Measurements from ENCODE around the gene BMP6. TPM values are rescaled to one million over a fixed set of nuclear protein-coding genes. Genes with fewer than 3 reads are reported as not detected.
A peak's percentile ranks its signal among the peaks of the same experiment; 100 is the strongest.

The BMP6 gene
- total RNA-seq, 1 donor, result 0.72 TPM

DNA sequence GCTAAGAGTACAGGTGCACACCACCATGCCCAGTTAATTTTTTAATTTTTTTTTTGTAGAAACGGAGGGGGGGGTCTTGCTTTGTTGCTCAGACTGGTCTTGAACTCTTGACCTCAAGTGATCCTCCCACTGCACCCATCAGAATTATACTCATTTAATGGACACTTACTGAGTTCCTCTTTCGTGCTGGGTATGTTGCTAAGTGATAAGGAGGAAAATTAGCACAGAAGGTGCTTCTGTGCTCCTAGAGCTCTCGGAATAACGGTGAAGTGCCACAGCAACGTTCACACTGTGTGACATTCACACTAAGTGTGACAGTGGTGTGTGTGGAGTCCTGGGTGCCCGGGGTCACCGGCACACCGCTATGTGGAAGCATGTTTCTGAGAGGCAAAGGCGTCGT, 32.1 kb upstream of the BMP6 start:
- no peak for TF ChIP-seq CTCF (IDR thresholded peaks at IDR 0.05; ENCODE audit: extremely low read depth, low read depth, low read length)
- Histone ChIP-seq H3K4me2 (ENCODE audit: insufficient read depth, low read length) (no peak overlapping the region), H3K4me3 (ENCODE audit: insufficient read depth, low read length) (no peak overlapping the region), H2AFZ (ENCODE audit: low read length) (no peak overlapping the region), H3K27me3 (ENCODE audit: insufficient read depth, low read length) (no peaks in the 10 kb centered on the region), H3K79me2 (ENCODE audit: insufficient read depth, low read length) (no peaks in the 10 kb centered on the region), H3K36me3 (ENCODE audit: insufficient read depth, low read length) (no peaks in the 10 kb centered on the region), H3K4me1 (ENCODE audit: insufficient read depth, low read length) (peaks cover 27% of the 10 kb centered on the region), H3K9me3 (ENCODE audit: low read depth, low read length) (no peaks in the 10 kb centered on the region), H4K20me1 (ENCODE audit: insufficient read depth, low read length) (no peaks in the 10 kb centered on the region), H3K27ac (ENCODE audit: low read depth, low read length) (no peak overlapping the region)
- no peak for DNase-seq (ENCODE audit: insufficient read length, low spot score, missing footprints)

GRCh38 chr6:7696061-7696460, 29.8 kb upstream of the BMP6 start:
- peak; percentile 10 for DNase-seq (ENCODE audit: insufficient read length, low spot score, missing footprints)
- no peak overlapping the region for H3K4me2 ChIP-seq (ENCODE audit: insufficient read depth, low read length)
- no peak overlapping the region for H2AFZ ChIP-seq (ENCODE audit: low read length)
- H3K9me3 ChIP-seq (ENCODE audit: low read depth, low read length), result no peaks in the 10 kb centered on the region
- no peaks in the 10 kb centered on the region for H4K20me1 ChIP-seq (ENCODE audit: insufficient read depth, low read length)
- H3K79me2 ChIP-seq (ENCODE audit: insufficient read depth, low read length), result no peaks in the 10 kb centered on the region
- no peak for TF ChIP-seq CTCF (IDR thresholded peaks at IDR 0.05; ENCODE audit: extremely low read depth, low read depth, low read length)
- no peak overlapping the region for H3K27ac ChIP-seq (ENCODE audit: low read depth, low read length)
- H3K4me1 ChIP-seq (ENCODE audit: insufficient read depth, low read length), result peaks cover 29% of the 10 kb centered on the region
- H3K27me3 ChIP-seq (ENCODE audit: insufficient read depth, low read length), result no peaks in the 10 kb centered on the region
- no peak overlapping the region for H3K4me3 ChIP-seq (ENCODE audit: insufficient read depth, low read length)
- no peaks in the 10 kb centered on the region for H3K36me3 ChIP-seq (ENCODE audit: insufficient read depth, low read length)

DNA sequence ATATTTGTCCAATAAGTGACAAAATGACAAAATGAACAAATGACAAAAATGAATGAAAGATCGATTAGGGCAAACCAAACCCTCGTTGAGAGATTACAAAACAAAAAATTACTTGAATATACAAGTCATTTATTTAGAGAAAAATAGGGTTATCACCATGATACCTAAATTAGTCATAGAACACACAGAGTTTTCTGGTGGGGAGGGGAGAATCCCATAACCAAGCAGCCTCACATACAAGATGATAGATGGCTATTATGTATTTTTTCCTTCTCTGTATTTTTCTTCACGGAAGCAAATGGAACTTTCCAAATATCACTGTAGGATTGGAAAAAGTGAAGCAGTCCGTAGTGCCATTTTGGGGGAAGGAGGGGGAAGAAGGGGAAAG, 28.5 kb upstream of the BMP6 start:
- no peaks in the 10 kb centered on the region for H3K27me3 ChIP-seq (ENCODE audit: insufficient read depth, low read length)
- H3K9me3 ChIP-seq (ENCODE audit: low read depth, low read length), result no peaks in the 10 kb centered on the region
- H3K4me2 ChIP-seq (ENCODE audit: insufficient read depth, low read length), result peak overlapping the region; percentile 57
- H3K36me3 ChIP-seq (ENCODE audit: insufficient read depth, low read length), result no peaks in the 10 kb centered on the region
- peak overlapping the region; percentile 12 for H2AFZ ChIP-seq (ENCODE audit: low read length)
- peak overlapping the region; percentile 2 for H3K4me3 ChIP-seq (ENCODE audit: insufficient read depth, low read length)
- H3K27ac ChIP-seq (ENCODE audit: low read depth, low read length), result peak overlapping the region; percentile 69
- DNase-seq (ENCODE audit: insufficient read length, low spot score, missing footprints), result peak; percentile 32
- peaks cover 22% of the 10 kb centered on the region for H3K4me1 ChIP-seq (ENCODE audit: insufficient read depth, low read length)
- TF ChIP-seq CTCF (IDR thresholded peaks at IDR 0.05; ENCODE audit: extremely low read depth, low read depth, low read length), result no peak
- H4K20me1 ChIP-seq (ENCODE audit: insufficient read depth, low read length), result no peaks in the 10 kb centered on the region
- no peaks in the 10 kb centered on the region for H3K79me2 ChIP-seq (ENCODE audit: insufficient read depth, low read length)

DNA sequence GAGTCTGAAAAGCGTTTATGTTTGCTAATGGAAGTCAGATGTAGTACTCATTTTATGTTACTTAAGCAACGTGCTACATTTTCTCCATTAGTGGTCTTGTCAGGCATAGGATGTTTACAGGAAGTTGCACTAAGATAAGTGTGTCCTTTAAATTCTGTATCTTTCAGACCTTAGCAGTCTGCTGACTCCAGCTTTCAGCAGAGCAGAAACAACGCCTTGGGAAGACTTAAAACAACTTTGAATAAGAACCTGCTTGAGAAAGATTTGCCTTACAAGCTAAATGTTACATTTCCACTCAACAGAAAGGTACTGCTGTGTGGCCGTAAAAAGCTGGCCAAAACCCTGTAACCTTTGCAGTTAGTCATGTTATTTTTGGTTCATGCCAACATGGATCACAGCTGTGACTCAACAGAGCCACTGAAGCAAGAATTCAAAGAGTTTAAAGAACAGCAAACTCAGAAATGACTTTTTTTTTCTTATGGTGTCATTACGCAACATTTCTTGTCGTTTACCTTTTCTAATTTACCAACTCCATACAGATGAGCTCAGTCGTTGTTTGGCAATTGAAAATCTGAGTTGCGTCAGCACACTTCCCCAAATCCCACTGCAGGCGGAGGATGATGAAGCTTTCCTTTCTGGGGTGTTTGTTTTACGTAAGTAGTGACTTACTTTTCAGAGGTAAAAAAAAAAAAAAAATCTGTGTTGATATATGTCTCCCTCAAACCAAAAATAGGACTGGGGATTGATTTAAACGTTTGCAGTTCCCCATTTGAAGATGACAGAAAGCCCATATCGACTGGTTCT, 27.9 kb upstream of the BMP6 start:
- no peaks in the 10 kb centered on the region for H4K20me1 ChIP-seq (ENCODE audit: insufficient read depth, low read length)
- peaks cover 21% of the 10 kb centered on the region for H3K4me1 ChIP-seq (ENCODE audit: insufficient read depth, low read length)
- H3K4me2 ChIP-seq (ENCODE audit: insufficient read depth, low read length), result peak overlapping the region; percentile 57
- peak; percentile 85 for DNase-seq (ENCODE audit: insufficient read length, low spot score, missing footprints)
- no peaks in the 10 kb centered on the region for H3K27me3 ChIP-seq (ENCODE audit: insufficient read depth, low read length)
- H3K36me3 ChIP-seq (ENCODE audit: insufficient read depth, low read length), result no peaks in the 10 kb centered on the region
- peak overlapping the region; percentile 12 for H2AFZ ChIP-seq (ENCODE audit: low read length)
- no peak for TF ChIP-seq CTCF (IDR thresholded peaks at IDR 0.05; ENCODE audit: extremely low read depth, low read depth, low read length)
- H3K9me3 ChIP-seq (ENCODE audit: low read depth, low read length), result no peaks in the 10 kb centered on the region
- peak overlapping the region; percentile 69 for H3K27ac ChIP-seq (ENCODE audit: low read depth, low read length)
- H3K4me3 ChIP-seq (ENCODE audit: insufficient read depth, low read length), result peak overlapping the region; percentile 2
- no peaks in the 10 kb centered on the region for H3K79me2 ChIP-seq (ENCODE audit: insufficient read depth, low read length)

All from osteoblast (primary cell).